Dendritic cell treated with granulocyte-macrophage colony-stimulating factor and Interleukin-4, amounts not matched to agents 40 ng/mL and 50 ng/mL, for 4 days (primary cell): ENCODE results near the gene WNK4.

Experiments
- H3K27ac Mint-ChIP-seq: one replicate; pipeline ENCODE4 v1.8.0; 2022; ENCODE audit warnings: mild to moderate bottlenecking, mixed read lengths
- H3K27me3 Mint-ChIP-seq: one replicate; pipeline ENCODE4 v1.8.0; 2022; ENCODE audit warnings: mild to moderate bottlenecking, mixed read lengths
- H3K36me3 Mint-ChIP-seq: one replicate; pipeline ENCODE4 v1.8.0; 2022; ENCODE audit warnings: low read depth, mixed read lengths
- H3K4me1 Mint-ChIP-seq: one replicate; pipeline ENCODE4 v1.8.0; 2022; ENCODE audit warnings: low read depth, mixed read lengths
- H3K4me3 Mint-ChIP-seq: one replicate; pipeline ENCODE4 v1.8.0; 2022; ENCODE audit warnings: mild to moderate bottlenecking, moderate library complexity, mixed read lengths
- H3K9me3 Mint-ChIP-seq: one replicate; pipeline ENCODE4 v1.8.0; 2022; ENCODE audit warnings: mixed read lengths
- intact Hi-C: fragments of 100-400 bp; cut with micrococcal nuclease; formaldehyde crosslinking; loops from one replicate; pipeline ENCODE4 v1.15.0; 2022

The WNK4 gene

DNA sequence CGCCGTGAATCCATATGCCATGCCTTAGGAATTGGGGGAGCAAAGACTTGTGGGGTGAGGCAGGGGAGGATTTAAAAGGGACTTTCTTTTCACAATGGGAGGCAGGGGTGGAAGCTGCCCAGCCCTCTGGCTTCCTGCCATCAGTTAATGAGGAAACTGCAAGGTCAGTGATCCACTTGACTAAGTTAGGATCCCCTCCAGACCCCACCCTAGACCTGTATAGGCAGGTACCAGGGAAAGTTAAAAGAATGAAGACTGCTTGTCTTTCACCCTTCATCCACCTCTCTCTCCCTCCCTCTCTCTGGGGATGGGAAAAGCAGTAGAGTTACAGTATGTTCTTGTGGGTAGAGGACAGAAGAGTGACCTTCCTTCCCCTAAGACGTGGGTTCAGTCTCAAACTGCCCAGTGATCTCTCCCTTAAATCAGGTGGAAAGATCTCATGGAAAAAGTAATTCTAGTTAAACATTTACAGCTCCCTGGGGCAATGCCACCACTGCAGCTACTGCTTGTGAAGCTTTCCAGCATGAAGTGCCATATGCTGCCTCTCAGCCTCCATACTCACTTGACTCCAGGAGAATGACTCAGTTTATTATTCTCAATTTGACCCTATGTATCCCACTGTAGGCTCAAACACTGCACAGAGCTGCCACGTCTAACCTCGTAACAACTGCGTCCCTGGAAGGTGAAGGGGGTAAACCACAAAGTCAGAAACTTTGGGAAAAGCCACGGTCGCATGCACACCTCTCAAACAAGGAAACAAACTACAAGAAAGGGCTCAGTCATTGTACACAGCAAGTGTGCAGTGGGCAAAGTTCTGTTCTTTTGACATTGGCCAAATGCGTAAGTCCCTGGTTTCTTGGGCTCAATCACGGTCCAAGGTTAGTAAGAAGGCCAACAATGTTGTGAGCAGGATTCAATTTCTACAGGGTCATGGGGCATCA lies 16.9 kb downstream of the WNK4 start:
- no peak overlapping the region for H3K27ac Mint-ChIP-seq
- peak overlapping the region; percentile 81 for H3K4me3 Mint-ChIP-seq
- H3K36me3 Mint-ChIP-seq, result peaks cover 14% of the 10 kb centered on the region
- intact Hi-C loops, result no loop called here
- no peaks in the 10 kb centered on the region for H3K9me3 Mint-ChIP-seq
- H3K27me3 Mint-ChIP-seq, result peaks cover 10% of the 10 kb centered on the region
- peaks cover 30% of the 10 kb centered on the region for H3K4me1 Mint-ChIP-seq

GRCh38 chr17:42798011-42798382 lies 17.6 kb downstream of the WNK4 start:
- no peaks in the 10 kb centered on the region for H3K9me3 Mint-ChIP-seq
- H3K27ac Mint-ChIP-seq, result peak overlapping the region; percentile 79
- intact Hi-C loops, result no loop called here
- H3K4me1 Mint-ChIP-seq, result peaks cover 30% of the 10 kb centered on the region
- peaks cover 14% of the 10 kb centered on the region for H3K36me3 Mint-ChIP-seq
- H3K27me3 Mint-ChIP-seq, result peaks cover 10% of the 10 kb centered on the region
- peak overlapping the region; percentile 81 for H3K4me3 Mint-ChIP-seq

DNA sequence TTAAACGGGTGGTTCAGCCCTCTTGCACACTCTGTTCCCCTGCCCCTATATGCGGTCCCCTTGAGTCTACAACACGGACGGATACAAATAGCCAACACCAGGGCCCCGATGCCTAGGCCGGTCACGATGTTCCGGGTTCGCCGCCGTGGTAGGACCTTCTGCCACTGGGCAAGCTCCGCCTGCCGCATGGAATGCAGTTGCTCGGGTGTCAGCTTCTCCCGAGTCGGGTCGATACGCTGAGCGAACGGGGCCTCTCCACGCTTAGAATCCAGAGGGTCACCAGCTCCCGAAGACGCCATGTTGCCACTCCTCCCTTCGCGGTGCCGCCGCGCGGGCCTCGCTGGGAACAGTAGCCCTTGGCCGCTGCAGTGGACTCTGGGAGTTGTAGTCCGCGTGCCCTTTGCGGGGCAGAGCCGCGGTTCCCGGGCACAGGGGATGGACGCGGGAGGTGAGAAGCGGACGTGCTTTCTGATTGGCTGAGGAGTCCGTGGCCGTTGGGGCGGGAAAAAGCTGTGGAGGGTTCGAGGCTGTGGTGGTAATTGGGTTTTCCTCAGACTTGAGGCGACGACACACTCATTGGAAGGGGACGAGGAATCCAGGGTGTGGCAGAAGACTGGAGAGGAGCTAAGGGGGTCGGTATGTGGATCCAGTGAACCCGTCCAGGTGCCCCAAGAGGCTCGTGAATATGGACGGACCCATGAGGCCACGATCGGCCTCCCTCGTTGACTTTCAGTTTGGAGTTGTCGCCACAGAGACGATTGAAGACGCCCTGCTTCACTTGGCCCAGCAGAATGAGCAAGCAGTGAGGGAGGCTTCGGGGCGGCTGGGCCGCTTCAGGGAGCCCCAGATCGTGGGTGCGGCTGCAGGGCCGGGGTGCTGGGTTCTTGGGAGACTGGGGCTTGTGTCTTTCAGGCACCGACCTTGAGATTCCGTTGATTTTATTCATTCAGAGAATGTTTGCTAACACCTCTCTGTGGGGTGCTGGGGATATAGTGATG lies 18.3 kb downstream of the WNK4 start, which contains the start of the genes CNTD1 and COA3:
CNTD1 (plus strand) TSS at position 479 of the 998 bp plus-strand sequence; CDS start at position 686, 207 bp downstream.
COA3 (minus strand) TSS at position 322 of the 998 bp plus-strand sequence; CDS start at position 299, 23 bp downstream.
- Mint-ChIP-seq H3K4me3 (peak within 1 kb of the TSS; percentile 81), H3K27me3 (peaks cover 10% of the 10 kb centered on the region), H3K9me3 (no peaks in the 10 kb centered on the region), H3K36me3 (peaks cover 14% of the 10 kb centered on the region), H3K4me1 (peaks cover 30% of the 10 kb centered on the region), H3K27ac (peak within 1 kb of the TSS; percentile 79)
- intact Hi-C loops, result no loop called here

- no peak overlapping the region for H3K27ac Mint-ChIP-seq
- peaks cover 7% of the 10 kb centered on the region for H3K27me3 Mint-ChIP-seq
- peaks cover 6% of the 10 kb centered on the region for H3K4me1 Mint-ChIP-seq
Observed at GRCh38 chr17:42803074-42803883, 22.9 kb downstream of the WNK4 start.

DNA sequence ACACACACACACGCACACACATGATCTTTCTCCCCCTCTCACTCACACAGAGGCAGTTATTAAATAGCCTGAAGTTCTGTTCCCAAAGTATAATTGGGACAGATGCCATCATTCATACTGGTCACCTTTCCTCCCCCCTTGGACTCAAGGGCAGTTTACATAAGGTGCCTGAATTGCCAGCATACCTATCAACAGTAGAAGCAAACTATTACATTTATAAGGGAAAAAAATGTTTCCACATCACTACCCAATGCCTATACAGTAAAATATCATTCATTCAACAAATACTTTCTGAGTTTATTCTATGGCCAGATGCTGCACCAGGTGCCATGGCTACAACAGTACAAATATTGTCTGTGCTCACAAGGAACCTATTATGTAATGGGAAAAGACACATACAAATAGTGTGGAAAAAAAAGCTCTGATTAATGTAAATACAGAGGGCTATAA lies 24.5 kb downstream of the WNK4 start:
- Mint-ChIP-seq H3K27ac (no peak overlapping the region), H3K36me3 (peaks cover 17% of the 10 kb centered on the region), H3K4me3 (no peak overlapping the region), H3K27me3 (peaks cover 7% of the 10 kb centered on the region), H3K9me3 (no peaks in the 10 kb centered on the region), H3K4me1 (no peaks in the 10 kb centered on the region)
- intact Hi-C loops, result no loop called here

More at GRCh38 chr17:42803074-42803883, 22.9 kb downstream of the WNK4 start:
- H3K9me3 Mint-ChIP-seq, result no peaks in the 10 kb centered on the region
- intact Hi-C loops, result no loop called here
- H3K4me3 Mint-ChIP-seq, result no peak overlapping the region
- H3K36me3 Mint-ChIP-seq, result peaks cover under 1% of the 10 kb centered on the region

- Mint-ChIP-seq H3K27me3 (no peaks in the 10 kb centered on the region), H3K27ac (no peak overlapping the region)
- intact Hi-C loops, result no loop called here
Observed at GRCh38 chr17:42806249-42806648, 25.8 kb downstream of the WNK4 start.

GRCh38 chr17:42809250-42809649 lies 28.8 kb downstream of the WNK4 start:
- H3K4me3 Mint-ChIP-seq, result no peak overlapping the region
- peaks cover 57% of the 10 kb centered on the region for H3K36me3 Mint-ChIP-seq
- no peaks in the 10 kb centered on the region for H3K27me3 Mint-ChIP-seq
- H3K9me3 Mint-ChIP-seq, result no peaks in the 10 kb centered on the region
- H3K4me1 Mint-ChIP-seq, result no peaks in the 10 kb centered on the region
- no peak overlapping the region for H3K27ac Mint-ChIP-seq
- intact Hi-C loops, result no loop called here

More at GRCh38 chr17:42806249-42806648, 25.8 kb downstream of the WNK4 start:
- no peaks in the 10 kb centered on the region for H3K4me1 Mint-ChIP-seq
- no peak overlapping the region for H3K4me3 Mint-ChIP-seq
- peaks cover 31% of the 10 kb centered on the region for H3K36me3 Mint-ChIP-seq
- H3K9me3 Mint-ChIP-seq, result no peaks in the 10 kb centered on the region

- Mint-ChIP-seq H3K4me1 (peaks cover 7% of the 10 kb centered on the region), H3K4me3 (no peak overlapping the region), H3K9me3 (no peaks in the 10 kb centered on the region), H3K27ac (no peak overlapping the region), H3K27me3 (no peaks in the 10 kb centered on the region), H3K36me3 (peaks cover 96% of the 10 kb centered on the region)
- intact Hi-C loops, result no loop called here
Observed at GRCh38 chr17:42814633-42815399, 34.4 kb downstream of the WNK4 start.

DNA sequence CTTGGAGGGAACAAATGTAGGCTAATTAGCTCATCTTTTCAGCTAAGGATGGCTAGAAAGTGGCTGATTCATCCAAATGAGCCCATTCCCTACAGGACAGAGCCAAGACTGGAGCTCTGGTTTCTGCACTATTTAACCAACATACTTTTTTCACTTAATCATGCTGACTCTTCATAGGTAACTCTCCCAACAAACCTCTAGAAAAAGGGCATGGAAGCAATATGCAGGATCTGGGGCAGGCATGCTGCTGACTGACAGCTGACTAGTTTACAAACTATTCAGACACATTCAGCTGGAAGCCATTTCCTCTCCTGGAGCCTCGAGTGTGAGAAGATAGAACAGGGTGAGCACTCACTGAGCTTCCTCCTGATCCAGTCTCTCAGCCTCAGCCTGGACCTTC lies 37.5 kb downstream of the WNK4 start:
- intact Hi-C loops, result no loop called here
- Mint-ChIP-seq H3K36me3 (peaks cover 92% of the 10 kb centered on the region), H3K27ac (no peak overlapping the region), H3K27me3 (no peaks in the 10 kb centered on the region), H3K9me3 (no peaks in the 10 kb centered on the region), H3K4me3 (no peak overlapping the region), H3K4me1 (peaks cover 7% of the 10 kb centered on the region)

GRCh38 chr17:42818379-42818778 lies 38.0 kb downstream of the WNK4 start:
- Mint-ChIP-seq H3K27ac (no peak overlapping the region), H3K9me3 (no peaks in the 10 kb centered on the region), H3K4me1 (peaks cover 8% of the 10 kb centered on the region), H3K36me3 (peaks cover 89% of the 10 kb centered on the region), H3K4me3 (no peak overlapping the region), H3K27me3 (no peaks in the 10 kb centered on the region)
- intact Hi-C loops, result no loop called here

GRCh38 chr17:42819939-42820535 lies 39.6 kb downstream of the WNK4 start:
- intact Hi-C loops, result loop anchor here (5.0 kb wide), 1 partner anchor 107 kb away; no protein-coding TSS in a partner anchor
- peaks cover 80% of the 10 kb centered on the region for H3K36me3 Mint-ChIP-seq
- H3K4me1 Mint-ChIP-seq, result peaks cover 16% of the 10 kb centered on the region
- H3K4me3 Mint-ChIP-seq, result no peak overlapping the region
- peak overlapping the region; percentile 35 for H3K27ac Mint-ChIP-seq
- no peaks in the 10 kb centered on the region for H3K27me3 Mint-ChIP-seq
- H3K9me3 Mint-ChIP-seq, result no peaks in the 10 kb centered on the region

- intact Hi-C loops, result loop anchor here (5.0 kb wide), 1 partner anchor 106 kb away; no protein-coding TSS in a partner anchor
- peaks cover 69% of the 10 kb centered on the region for H3K36me3 Mint-ChIP-seq
- no peaks in the 10 kb centered on the region for H3K27me3 Mint-ChIP-seq
- no peak overlapping the region for H3K4me3 Mint-ChIP-seq
- H3K9me3 Mint-ChIP-seq, result no peaks in the 10 kb centered on the region
- H3K4me1 Mint-ChIP-seq, result peaks cover 12% of the 10 kb centered on the region
- no peak overlapping the region for H3K27ac Mint-ChIP-seq
Observed at GRCh38 chr17:42821176-42821575, 40.8 kb downstream of the WNK4 start.
